HEK293 (cell line): ENCODE measurements around the gene GMDS.

Experiments used
- CTCF ChIA-PET: fragments of 350-600 bp; formaldehyde crosslinking; extraction: SDS; loops from one replicate; lab custom pipeline; 2021; ENCODE audit warnings: antibody characterized with exemption; lab: Yijun Ruan, JAX
- POLR2A ChIA-PET: fragments of 300-600 bp; formaldehyde crosslinking; extraction: SDS; loops from one replicate; lab custom pipeline; 2020; ENCODE audit warnings: antibody characterized with exemption, inconsistent platforms; lab: Yijun Ruan, JAX
- H3K27ac ChIP-seq: fragments of 200-500 bp; sonication (Bioruptor generic); 2 replicates; pipeline ENCODE4 v1.5.1; 2014; ENCODE audit warnings: low read depth, low read length, control low read depth, inconsistent platforms; ENCODE audit errors: extremely low read depth
- H3K36me3 ChIP-seq, 2 experiments: fragments of 200-500 bp in 1 of 2; sonication (Bioruptor generic) in 1 of 2; 1 replicate in 1 of 2; 2 replicates in 1 of 2; pipeline ENCODE4 v1.5.1; 2014 to 2017; ENCODE audit warnings: inconsistent platforms in 2 of 2, low read length in 2 of 2; ENCODE audit not compliant: control insufficient read depth in 2 of 2, insufficient read depth in 1 of 2
- H3K4me1 ChIP-seq: fragments of 200-500 bp; sonication (Bioruptor generic); 2 replicates; pipeline ENCODE4 v1.5.1; 2014; ENCODE audit warnings: mild to moderate bottlenecking, low read length, inconsistent platforms; ENCODE audit not compliant: control insufficient read depth, insufficient read depth
- H3K4me3 ChIP-seq: 2 replicates; pipeline ENCODE4 v1.5.1; 2011; ENCODE audit warnings: low read depth, mild to moderate bottlenecking, control low read depth, low read length, moderate library complexity
- H3K9me3 ChIP-seq: fragments of 200-500 bp; sonication (Bioruptor generic); 2 replicates; pipeline ENCODE4 v1.5.1; 2014; ENCODE audit warnings: low read depth, low read length, inconsistent platforms; ENCODE audit not compliant: control insufficient read depth, insufficient read depth
- AEBP2 ChIP-seq: fragments of 450-650 bp; formaldehyde crosslinking; IDR thresholded peaks from 2 replicates; pipeline ENCODE4 v1.5.1; 2016; ENCODE audit warnings: missing biosample characterization, missing genetic modification characterization, borderline replicate concordance
- ATF2 ChIP-seq: fragments of 450-650 bp; formaldehyde crosslinking; IDR thresholded peaks from 2 replicates; pipeline ENCODE4 v1.5.1; 2016; ENCODE audit warnings: missing biosample characterization, missing genetic modification characterization, low read depth
- FEZF1 ChIP-seq: fragments of 450-650 bp; formaldehyde crosslinking; IDR thresholded peaks from 2 replicates; pipeline ENCODE4 v1.5.1; 2016; ENCODE audit warnings: missing biosample characterization, missing genetic modification characterization
- GLIS2 ChIP-seq: fragments of 450-650 bp; formaldehyde crosslinking; IDR thresholded peaks from 2 replicates; pipeline ENCODE4 v1.5.1; 2016; ENCODE audit warnings: missing biosample characterization, missing genetic modification characterization
- KLF1 ChIP-seq: fragments of 450-650 bp; formaldehyde crosslinking; IDR thresholded peaks from 2 replicates; pipeline ENCODE4 v1.5.1; 2016; ENCODE audit warnings: missing biosample characterization, missing genetic modification characterization
- KLF8 ChIP-seq: fragments of 450-650 bp; formaldehyde crosslinking; IDR thresholded peaks from 2 replicates; pipeline ENCODE4 v1.5.1; 2016; ENCODE audit warnings: missing biosample characterization, missing genetic modification characterization
- PRDM6 ChIP-seq: fragments of 450-650 bp; formaldehyde crosslinking; IDR thresholded peaks from 2 replicates; pipeline ENCODE4 v1.5.1; 2017; ENCODE audit warnings: missing biosample characterization, missing genetic modification characterization
- SCRT2 ChIP-seq: fragments of 450-650 bp; formaldehyde crosslinking; IDR thresholded peaks from 2 replicates; pipeline ENCODE4 v1.5.1; 2016; ENCODE audit warnings: missing biosample characterization, missing genetic modification characterization
- ZBTB44 ChIP-seq: fragments of 450-650 bp; IDR thresholded peaks from 2 replicates; pipeline ENCODE4 v1.5.1; 2018; ENCODE audit warnings: missing biosample characterization, mild to moderate bottlenecking, missing genetic modification characterization
- ZFP69B ChIP-seq: fragments of 450-650 bp; formaldehyde crosslinking; IDR thresholded peaks from 2 replicates; pipeline ENCODE4 v1.5.1; 2016; ENCODE audit warnings: missing biosample characterization, missing genetic modification characterization
- ZNF341 ChIP-seq: fragments of 450-650 bp; formaldehyde crosslinking; IDR thresholded peaks from 2 replicates; pipeline ENCODE4; 2016; ENCODE audit warnings: low read depth, missing biosample characterization, missing genetic modification characterization
- ZNF366 ChIP-seq: fragments of 450-650 bp; formaldehyde crosslinking; conservative IDR thresholded peaks from 2 replicates; pipeline ENCODE4 v1.5.1; 2016; ENCODE audit warnings: missing biosample characterization, missing genetic modification characterization
- ZNF37A ChIP-seq: fragments of 450-650 bp; IDR thresholded peaks from 2 replicates; pipeline ENCODE4 v1.5.1; 2018; ENCODE audit warnings: missing biosample characterization, missing genetic modification characterization
- ZNF394 ChIP-seq: fragments of 450-650 bp; formaldehyde crosslinking; IDR thresholded peaks from 2 replicates; pipeline ENCODE4 v1.5.1; 2016; ENCODE audit warnings: missing biosample characterization, missing genetic modification characterization, mild to moderate bottlenecking, moderate library complexity, borderline replicate concordance
- ZNF449 ChIP-seq: fragments of 450-650 bp; formaldehyde crosslinking; IDR thresholded peaks from 2 replicates; pipeline ENCODE4 v1.5.1; 2017; ENCODE audit warnings: missing biosample characterization, mild to moderate bottlenecking, missing genetic modification characterization, moderate library complexity
- ZNF580 ChIP-seq: fragments of 450-650 bp; formaldehyde crosslinking; IDR thresholded peaks from 2 replicates; pipeline ENCODE4 v1.5.1; 2016; ENCODE audit warnings: missing biosample characterization, missing genetic modification characterization
- ZNF629 ChIP-seq: fragments of 450-650 bp; formaldehyde crosslinking; IDR thresholded peaks from 2 replicates; pipeline ENCODE4 v1.5.1; 2017; ENCODE audit warnings: missing biosample characterization, missing genetic modification characterization
- ZNF692 ChIP-seq: fragments of 450-650 bp; formaldehyde crosslinking; IDR thresholded peaks from 2 replicates; pipeline ENCODE4 v1.5.1; 2016; ENCODE audit warnings: missing biosample characterization, missing genetic modification characterization

Gene GMDS

GRCh38 chr6:1952740-1953360, 292.6 kb downstream of the GMDS start:
- ChIA-PET POLR2A (no interaction called here), CTCF (interaction anchor here (0.6 to 0.7 kb wide), 2 partner anchors 33 to 168 kb away, joined by 3 read pairs; no protein-coding TSS in a partner anchor)
- H3K36me3 ChIP-seq = no peaks in the 10 kb centered on the region
- H3K4me3 ChIP-seq = no peak overlapping the region
- no peaks in the 10 kb centered on the region; the same call in 1 of the 2 replicates for H3K4me1 ChIP-seq
- no peaks in the 10 kb centered on the region for H3K9me3 ChIP-seq
- H3K27ac ChIP-seq = no peak overlapping the region
- TF ChIP-seq KLF8 (tag by site-specific recombination) = 0 out of 2 replicates have a peak, but pooled peaks have one; percentile 48
- no peak for TF ChIP-seq ZNF341 (tag by site-specific recombination)
- TF ChIP-seq, all 188 proteins: peak for 1

- CTCF ChIA-PET = no interaction called here
- no peak overlapping the region for H3K27ac ChIP-seq
- H3K36me3 ChIP-seq = no peaks in the 10 kb centered on the region
- no peak for TF ChIP-seq GLIS2 (tag by site-specific recombination)
- TF ChIP-seq SCRT2 (tag by site-specific recombination) = 0 out of 2 replicates have a peak, but pooled peaks have one; percentile 30
- TF ChIP-seq, all 188 proteins: peak for 1
- POLR2A ChIA-PET = no interaction called here
- Histone ChIP-seq H3K4me1 (no peaks in the 10 kb centered on the region; the same call in 1 of the 2 replicates), H3K9me3 (no peaks in the 10 kb centered on the region), H3K4me3 (no peak overlapping the region)
These were observed 294.8 kb downstream of the GMDS start for GRCh38 chr6:1950631-1951030.

GRCh38 chr6:1949538-1949937, 295.9 kb downstream of the GMDS start:
- no peaks in the 10 kb centered on the region for H3K9me3 ChIP-seq
- no peak overlapping the region for H3K4me3 ChIP-seq
- no peak overlapping the region for H3K27ac ChIP-seq
- POLR2A ChIA-PET = no interaction called here
- no peaks in the 10 kb centered on the region for H3K36me3 ChIP-seq
- CTCF ChIA-PET = interaction anchor here (0.5 kb wide), 1 partner anchor 404 kb away, joined by 3 read pairs; no protein-coding TSS in a partner anchor
- no peaks in the 10 kb centered on the region; the same call in 1 of the 2 replicates for H3K4me1 ChIP-seq
- TF ChIP-seq ZNF394 (0 out of 2 replicates have a peak, but pooled peaks have one; percentile 37), AEBP2 (tag by site-specific recombination) (no peak), PRDM6 (tag by site-specific recombination) (0 out of 2 replicates have a peak, but pooled peaks have one; percentile 22), ZNF366 (tag by site-specific recombination) (peak; percentile 66), ZNF629 (peak; percentile 74), ZBTB44 (tag by site-specific recombination) (no peak), ZNF692 (tag by site-specific recombination) (peak; percentile 73), ZNF580 (tag by site-specific recombination) (no peak), KLF8 (tag by site-specific recombination) (peak; percentile 68; the same call in 1 of the 2 replicates), ZNF449 (tag by site-specific recombination) (0 out of 2 replicates have a peak, but pooled peaks have one; percentile 23), KLF1 (tag by site-specific recombination) (no peak), ZNF37A (no peak), FEZF1 (tag by site-specific recombination) (peak; percentile 41; the same call in 1 of the 2 replicates), ATF2 (tag by site-specific recombination) (peak; percentile 86), ZFP69B (tag by site-specific recombination) (peak; percentile 64; the same call in 1 of the 2 replicates)
